Esophagus squamous epithelium (tissue), 5 donors: ENCODE data around the gene APPBP2. TPM values are rescaled to one million over a fixed set of nuclear protein-coding genes. Genes with fewer than 3 reads are reported as not detected.

Experiments
- DNase-seq: peaks from one replicate; lab custom pipeline; 2025; lab: John Stamatoyannopoulos, UW
- H3K27ac ChIP-seq, 4 donors: fragments of 200-600 bp; sonication (generic); one replicate each; pipeline ENCODE4 v1.5.1; 2016 to 2019; ENCODE audit warnings: mild to moderate bottlenecking in 1 of 4
- H3K27me3 ChIP-seq, 4 donors: fragments of 200-600 bp; sonication (generic); 1 replicate in 3 of 4; 2 replicates in 1 of 4; pipeline versions ENCODE4 v1.5.1 to v1.6.0; 2017 to 2021; ENCODE audit warnings: antibody characterized with exemption in 1 of 4
- H3K36me3 ChIP-seq, 3 donors: fragments of 200-600 bp; sonication (generic); one replicate each; pipeline ENCODE4 v1.5.1; 2016 to 2019
- H3K4me1 ChIP-seq, 3 donors: fragments of 200-600 bp; sonication (generic); one replicate each; pipeline ENCODE4 v1.5.1; 2017 to 2019
- H3K4me3 ChIP-seq, 4 donors: fragments of 200-600 bp; sonication (generic); 1 replicate in 3 of 4; 2 replicates in 1 of 4; pipeline ENCODE4 v1.5.1; 2016 to 2019; ENCODE audit warnings: mild to moderate bottlenecking in 2 of 4, moderate library complexity in 1 of 4
- H3K9me3 ChIP-seq, 3 donors: fragments of 200-600 bp; sonication (generic); one replicate each; pipeline ENCODE4 v1.5.1; 2016 to 2019
- CTCF ChIP-seq, 6 experiments: fragments of 450-650 bp in 4 of 6; fragments of 200-600 bp in 2 of 6; sonication (generic) in 2 of 6; IDR thresholded peaks; one replicate each; pipeline ENCODE4 v1.5.1; 2016 to 2019; ENCODE audit warnings: antibody characterized with exemption in 6 of 6, mild to moderate bottlenecking in 4 of 6, moderate library complexity in 4 of 6
- POLR2A ChIP-seq, 4 donors: fragments of 450-650 bp; IDR thresholded peaks; one replicate each; pipeline ENCODE4 v1.6.1; 2017; ENCODE audit warnings: antibody characterized with exemption in 4 of 4, mild to moderate bottlenecking in 4 of 4, moderate library complexity in 3 of 4
- WGBS, 2 donors: methylation state at CpG; one replicate each; pipeline ENCODE4 v1.1.5; 2018; 5-methylcytosine and 5-hydroxymethylcytosine counted together
- intact Hi-C: fragments of 100-400 bp; cut with DNase I; formaldehyde crosslinking; loops from one replicate; pipeline ENCODE4 v1.15.0; 2022
- total RNA-seq, 4 donors: library from RNA; depleted of rRNA; stranded (reverse); fragments of >200 nt; gene quantifications; one replicate each; pipeline ENCODE4 v1.1.0, GENCODE V29; 2016
- donor health status: DM: yes; HTN: yes; CAD: no.

Gene APPBP2
- total RNA-seq, 4 donors from 2014 or later: 9.7 to 26.3 (median 16.0) TPM

GRCh38 chr17:60416368-60416925 lies 109.6 kb downstream of the APPBP2 start:
- intact Hi-C loops: no loop called here

GRCh38 chr17:60415146-60415545 lies 110.9 kb downstream of the APPBP2 start:
- Histone ChIP-seq H3K9me3 (peaks cover 0 to 2% (median 0%) of the 10 kb centered on the region in 3 donors), H3K36me3 (no peaks in the 10 kb centered on the region), H3K27me3 (no peaks in the 10 kb centered on the region), H3K4me3 (no peak overlapping the region), H3K4me1 (no peaks in the 10 kb centered on the region), H3K27ac (no peak overlapping the region)
- intact Hi-C loops: no loop called here
- WGBS, 2 donors: 91 to 93% methylated on average over 1 of the region's 1 CpG
- no peak for DNase-seq
- TF ChIP-seq CTCF (IDR thresholded peaks at IDR 0.05) (no peak), POLR2A (IDR thresholded peaks at IDR 0.05) (no peak)

More at GRCh38 chr17:60416368-60416925, 109.6 kb downstream of the APPBP2 start:
- no peak for DNase-seq
- Histone ChIP-seq H3K9me3 (no peaks in the 10 kb centered on the region), H3K4me3 (no peak overlapping the region), H3K27me3 (peaks cover 0 to under 1% (median 0%) of the 10 kb centered on the region in 4 donors), H3K36me3 (no peaks in the 10 kb centered on the region), H3K27ac (no peak overlapping the region), H3K4me1 (peaks cover 0 to 10% (median 5%) of the 10 kb centered on the region in 3 donors)
- TF ChIP-seq POLR2A (IDR thresholded peaks at IDR 0.05) (no peak), CTCF (IDR thresholded peaks at IDR 0.05) (no peak)
- WGBS, 2 donors: 75 to 78% methylated on average over 2 of the region's 2 CpGs

- no peak overlapping the region for H3K27ac ChIP-seq
- WGBS, 2 donors: 74 to 77% methylated on average over 3 of the region's 3 CpGs
- no peak for DNase-seq
Measured at GRCh38 chr17:60412701-60413100, 113.3 kb downstream of the APPBP2 start.

GRCh38 chr17:60410001-60410400 lies 116.0 kb downstream of the APPBP2 start:
- Histone ChIP-seq H3K4me3 (no peak overlapping the region), H3K27me3 (peaks cover 0 to 5% (median 0%) of the 10 kb centered on the region in 4 donors)

More at GRCh38 chr17:60412701-60413100, 113.3 kb downstream of the APPBP2 start:
- Histone ChIP-seq H3K4me3 (no peak overlapping the region), H3K4me1 (no peaks in the 10 kb centered on the region), H3K27me3 (no peaks in the 10 kb centered on the region), H3K36me3 (no peaks in the 10 kb centered on the region), H3K9me3 (peaks cover 0 to 6% (median 0%) of the 10 kb centered on the region in 3 donors)
- intact Hi-C loops: no loop called here
- TF ChIP-seq POLR2A (IDR thresholded peaks at IDR 0.05) (no peak), CTCF (IDR thresholded peaks at IDR 0.05) (no peak)

More at GRCh38 chr17:60410001-60410400, 116.0 kb downstream of the APPBP2 start:
- H3K36me3 ChIP-seq: no peaks in the 10 kb centered on the region
- peaks cover 0 to 6% (median 0%) of the 10 kb centered on the region in 3 donors for H3K9me3 ChIP-seq
- intact Hi-C loops: no loop called here
- WGBS, 2 donors: 65 to 89% methylated on average over 1 to 4 of the region's 4 CpGs
- no peak overlapping the region for H3K27ac ChIP-seq
- no peak for DNase-seq
- H3K4me1 ChIP-seq: no peaks in the 10 kb centered on the region
- no peak for TF ChIP-seq POLR2A (IDR thresholded peaks at IDR 0.05)
- no peak for TF ChIP-seq CTCF (IDR thresholded peaks at IDR 0.05)
